Forelimb muscle (tissue), 1 donor: Measurements from ENCODE around the gene ST6GALNAC6. TPM values are rescaled to one million over a fixed set of nuclear protein-coding genes. Genes with fewer than 3 reads are reported as not detected.
"Not testable (repeated sequence)": the region's sequence is repeated elsewhere in the genome, so short reads cannot be mapped to it uniquely, and the experiment has no call there.

Experiments used
- DNase-seq: peaks from one replicate; pipeline ENCODE4 v3.0.0-alpha.2; 2013; ENCODE audit warnings: low read depth
- polyA plus RNA-seq: library from polyadenylated mRNA; unstranded; fragments of 120-200 nt; gene quantifications from one replicate; pipeline ENCODE4 v1.2.1, GENCODE V29; 2013; ENCODE audit not compliant: insufficient read length

Gene ST6GALNAC6
- polyA plus RNA-seq, 1 donor, result 53.3 TPM

DNA sequence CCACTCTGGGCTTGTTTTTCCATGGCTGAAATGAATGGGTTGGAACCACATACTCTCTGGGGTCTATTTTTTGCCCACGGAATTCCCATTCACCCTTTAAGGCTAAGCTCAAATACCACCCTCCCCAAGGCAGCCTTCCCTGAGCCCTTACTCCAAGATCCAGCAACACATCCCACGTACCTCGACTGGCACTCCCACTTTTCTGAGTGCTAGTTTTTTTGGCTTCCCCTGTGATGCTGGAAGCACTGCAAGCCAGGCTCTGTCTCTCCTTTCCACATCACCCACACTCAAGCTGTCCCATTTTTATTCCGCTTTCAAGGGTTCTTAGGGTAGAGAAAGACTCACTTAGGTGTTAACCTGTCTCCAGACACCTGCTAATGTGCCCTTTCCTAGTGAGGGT is 6.0 kb downstream of the ST6GALNAC6 start:
- DNase-seq, result no peak

DNA sequence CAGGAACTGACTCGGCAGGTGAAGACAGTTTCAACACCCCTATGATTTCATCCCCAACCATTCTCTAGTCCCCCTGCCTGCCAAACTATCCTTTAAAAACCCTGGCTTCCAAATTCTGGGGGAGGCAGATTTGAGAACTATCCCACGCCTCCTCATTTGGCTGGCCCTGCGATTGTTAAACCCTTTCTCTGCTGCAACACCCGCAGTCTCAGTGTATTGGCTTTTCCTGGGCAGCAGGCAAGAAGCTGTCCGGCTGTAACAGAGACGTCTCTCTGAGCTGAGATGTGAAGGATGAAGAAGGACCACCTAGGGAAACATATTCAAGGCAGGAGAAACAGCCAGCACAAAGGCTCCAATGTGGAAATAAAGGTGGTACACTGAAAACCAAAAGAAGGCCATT is 6.6 kb downstream of the ST6GALNAC6 start:
- DNase-seq, result no peak

DNA sequence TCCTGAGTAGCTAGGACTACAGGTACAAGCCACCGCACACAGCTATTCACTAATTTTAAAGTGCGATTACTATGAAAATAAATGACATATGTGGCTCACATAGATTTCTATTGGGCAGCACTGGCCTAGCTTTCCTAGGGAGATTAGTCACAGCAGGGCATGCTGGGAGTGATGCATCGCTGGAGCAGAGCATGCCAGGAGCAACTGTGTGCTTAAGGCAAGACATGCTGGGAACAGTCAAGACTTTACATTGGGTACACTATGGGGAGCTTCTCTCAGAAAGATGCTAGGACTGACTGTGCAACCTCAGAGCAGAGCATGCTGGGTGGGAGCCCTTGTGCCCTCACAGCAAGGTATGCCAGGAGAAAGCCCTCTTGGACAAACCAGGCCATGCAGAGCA is 9.3 kb downstream of the ST6GALNAC6 start:
- no peak for DNase-seq

DNA sequence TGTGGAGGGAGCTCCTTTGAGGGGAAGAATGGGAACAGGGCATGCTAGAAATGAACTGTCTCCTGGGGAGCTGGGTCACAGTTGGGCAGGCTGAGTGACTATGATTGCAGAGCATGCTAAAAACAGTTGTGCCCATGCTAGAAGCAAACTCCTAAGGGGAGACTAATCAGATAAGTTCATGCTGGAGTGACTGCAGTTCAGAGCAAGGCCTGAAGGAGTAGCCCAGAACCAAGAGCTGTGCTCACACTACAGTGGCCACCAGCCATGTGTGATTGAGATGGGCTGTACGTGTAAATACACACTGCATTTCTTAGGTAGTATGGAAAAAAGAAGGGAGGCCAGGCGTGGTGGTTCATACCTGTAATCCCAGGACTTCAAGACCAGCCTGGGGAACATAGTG is 11.6 kb downstream of the ST6GALNAC6 start:
- no peak for DNase-seq

DNA sequence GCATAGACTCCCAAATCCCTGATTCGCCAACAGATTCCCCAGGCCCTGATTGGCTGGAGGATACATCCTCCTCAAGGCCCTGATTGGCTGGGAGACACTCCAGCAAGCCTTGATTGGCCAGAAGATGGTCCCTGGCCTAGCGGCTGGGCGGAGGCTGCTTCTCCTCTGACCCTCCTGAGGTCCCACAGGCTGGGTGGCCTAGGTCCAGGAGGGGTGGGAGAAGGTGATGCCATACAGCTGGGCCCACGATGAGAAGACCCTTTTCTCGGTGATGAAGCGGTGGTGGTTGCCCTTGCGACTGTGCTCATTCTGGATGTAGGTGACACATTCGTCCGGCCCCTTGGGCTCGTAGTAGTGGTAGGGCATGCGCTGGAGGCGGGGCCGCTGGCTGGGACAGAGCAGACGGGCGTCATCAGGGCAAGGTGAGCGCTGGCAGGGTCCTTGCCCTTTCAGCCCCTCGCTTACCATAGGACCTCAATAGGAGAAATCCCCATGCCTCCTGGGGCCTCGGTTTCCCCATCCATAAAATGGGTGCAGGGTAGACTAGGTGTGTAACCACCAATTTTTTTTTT is 12.9 kb downstream of the ST6GALNAC6 start:
- DNase-seq, result no peak

DNA sequence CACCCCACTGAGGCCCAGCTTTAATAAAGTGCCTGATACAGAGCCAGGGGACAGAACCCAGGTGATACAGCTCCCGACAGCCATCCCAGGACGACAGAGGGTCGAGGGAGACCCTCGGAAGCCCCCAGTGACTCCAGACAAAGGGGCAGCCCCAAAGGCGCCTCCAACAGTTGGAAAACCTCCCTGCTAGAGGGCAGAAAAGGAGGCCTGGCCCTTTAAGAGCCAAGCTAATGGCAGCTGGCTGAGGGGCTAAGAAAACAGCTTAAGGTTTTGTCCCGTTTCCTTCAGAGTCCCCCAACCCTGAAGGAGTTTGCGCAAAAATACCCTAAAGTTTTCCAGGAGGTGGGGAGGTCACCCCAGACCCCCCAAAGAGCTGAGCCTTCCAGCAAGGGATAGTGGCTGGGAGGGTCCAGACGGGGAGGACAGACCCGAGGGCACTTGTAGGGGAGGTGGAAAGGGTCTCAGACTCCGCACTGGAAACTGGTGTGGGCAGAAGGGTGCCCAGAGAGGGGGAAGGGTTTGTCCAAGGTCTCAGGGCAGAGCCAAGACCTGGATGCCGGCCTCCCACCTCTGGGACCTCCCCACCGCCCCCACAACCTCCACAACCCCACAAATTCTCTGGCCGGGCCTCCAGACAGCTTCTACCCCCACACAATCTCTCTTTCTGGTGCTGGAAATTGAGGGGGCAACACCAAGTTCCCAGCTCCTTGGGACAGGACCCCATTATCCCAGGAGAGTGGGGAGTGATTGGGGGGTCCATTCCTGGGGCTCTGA is 13.7 kb downstream of the ST6GALNAC6 start:
- no peak for DNase-seq

DNA sequence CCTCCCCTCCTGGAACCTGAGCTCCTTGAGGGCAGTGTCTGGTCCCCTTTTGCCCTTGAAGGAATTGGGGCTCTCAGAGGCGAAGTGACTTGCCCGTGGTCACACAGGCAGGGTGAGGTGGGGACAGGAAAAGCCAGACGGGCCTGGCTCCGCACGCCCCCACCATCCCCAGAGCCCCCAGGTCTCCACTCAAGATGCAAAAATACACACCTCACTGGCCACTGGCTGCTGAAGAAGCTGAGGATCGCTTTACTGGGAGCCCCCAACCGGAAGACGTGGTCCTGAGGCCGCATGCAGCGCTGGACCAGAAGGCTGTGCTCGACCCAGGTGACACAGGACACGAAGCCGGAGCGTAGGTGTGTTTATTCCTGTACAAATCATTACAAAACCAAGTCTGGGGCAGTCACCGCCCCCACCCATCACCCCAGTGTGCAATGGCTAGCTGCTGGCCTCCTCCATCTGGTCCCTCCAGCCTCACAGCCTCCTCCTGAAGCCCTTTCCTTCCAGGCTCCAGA is 14.4 kb downstream of the ST6GALNAC6 start:
- no peak for DNase-seq

DNA sequence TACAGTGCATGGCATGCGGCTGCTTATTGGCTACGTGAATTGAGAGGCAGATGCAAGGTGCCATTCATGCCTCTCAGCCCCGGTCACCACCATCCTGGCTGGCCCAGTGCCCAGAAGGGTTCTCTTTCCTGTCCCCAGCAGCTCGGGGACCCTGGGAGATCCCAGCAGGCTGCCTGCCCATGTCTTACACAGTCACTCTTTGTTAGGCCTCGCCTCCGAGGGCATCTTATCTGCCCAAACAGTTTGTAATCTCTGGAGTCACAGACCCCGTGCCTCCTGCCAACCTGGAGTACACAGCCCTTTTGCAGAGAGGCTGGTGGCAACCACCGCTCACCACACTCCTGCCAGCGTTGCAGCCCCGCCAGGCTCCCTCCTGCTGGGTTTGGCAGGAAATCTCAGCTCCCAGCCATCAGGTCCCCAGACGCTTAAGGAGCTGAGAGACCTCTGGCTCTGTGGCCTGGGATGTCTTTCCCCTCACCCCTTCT is 14.9 kb downstream of the ST6GALNAC6 start:
- DNase-seq, result no peak

DNA sequence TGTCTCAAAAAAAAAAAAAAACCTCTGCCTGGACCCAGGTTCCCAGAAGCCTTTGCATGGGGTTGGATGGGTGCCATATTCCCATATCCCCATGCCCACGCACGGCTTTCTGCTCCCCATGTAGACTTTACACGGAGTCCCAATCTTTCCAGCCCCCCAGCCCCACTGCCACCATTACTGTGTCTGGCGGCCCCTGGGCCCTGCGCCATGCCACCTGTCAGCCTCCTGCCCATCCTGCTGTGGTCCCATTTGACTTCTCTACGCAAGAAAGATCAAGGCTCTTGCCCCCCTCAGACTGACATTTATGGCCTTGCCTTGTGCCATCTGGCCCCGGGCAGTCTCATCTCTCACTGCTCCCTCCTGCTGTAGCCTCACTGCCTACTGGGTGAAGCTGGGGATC is 15.4 kb downstream of the ST6GALNAC6 start:
- DNase-seq, result no peak

DNA sequence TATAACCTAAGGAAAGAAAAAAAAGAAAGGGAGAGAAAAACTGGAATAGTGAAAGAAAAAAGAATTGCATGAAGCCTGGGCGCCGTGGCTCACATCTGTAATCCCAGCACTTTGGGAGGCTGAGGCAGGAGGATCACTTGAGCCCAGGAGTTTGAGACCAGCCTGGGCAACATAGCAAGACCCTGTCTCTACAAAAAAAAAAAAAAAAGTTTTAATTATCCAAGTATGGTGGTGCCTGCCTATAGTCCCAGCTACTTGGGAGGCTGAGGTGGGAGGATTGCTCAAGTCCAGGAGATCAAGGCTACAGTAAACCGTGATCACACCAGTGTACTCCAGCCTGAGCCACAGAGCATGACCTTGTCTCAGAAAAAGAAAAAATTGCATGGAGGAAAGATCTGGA is 17.7 kb downstream of the ST6GALNAC6 start:
- DNase-seq, result not testable (repeated sequence)

DNA sequence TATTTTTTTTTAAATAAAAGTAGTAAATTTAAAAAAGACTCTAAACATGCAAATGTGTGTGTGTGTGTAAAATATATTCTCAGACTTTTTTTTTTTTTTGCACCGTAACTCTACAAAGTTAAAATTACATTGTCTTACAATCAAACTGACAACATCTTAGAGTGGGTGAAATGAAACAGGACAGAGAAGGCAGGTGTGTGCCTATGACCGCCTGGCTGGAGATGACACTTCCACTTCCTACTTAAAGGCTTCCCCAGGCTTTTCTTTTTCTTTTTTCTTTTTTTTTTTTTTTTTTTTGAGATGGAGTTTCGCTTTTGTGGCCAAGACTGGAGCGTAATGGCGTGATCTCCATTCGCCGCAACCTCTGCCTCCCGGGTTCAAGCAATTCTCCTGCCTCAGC is 19.3 kb downstream of the ST6GALNAC6 start:
- DNase-seq, result no peak

DNA sequence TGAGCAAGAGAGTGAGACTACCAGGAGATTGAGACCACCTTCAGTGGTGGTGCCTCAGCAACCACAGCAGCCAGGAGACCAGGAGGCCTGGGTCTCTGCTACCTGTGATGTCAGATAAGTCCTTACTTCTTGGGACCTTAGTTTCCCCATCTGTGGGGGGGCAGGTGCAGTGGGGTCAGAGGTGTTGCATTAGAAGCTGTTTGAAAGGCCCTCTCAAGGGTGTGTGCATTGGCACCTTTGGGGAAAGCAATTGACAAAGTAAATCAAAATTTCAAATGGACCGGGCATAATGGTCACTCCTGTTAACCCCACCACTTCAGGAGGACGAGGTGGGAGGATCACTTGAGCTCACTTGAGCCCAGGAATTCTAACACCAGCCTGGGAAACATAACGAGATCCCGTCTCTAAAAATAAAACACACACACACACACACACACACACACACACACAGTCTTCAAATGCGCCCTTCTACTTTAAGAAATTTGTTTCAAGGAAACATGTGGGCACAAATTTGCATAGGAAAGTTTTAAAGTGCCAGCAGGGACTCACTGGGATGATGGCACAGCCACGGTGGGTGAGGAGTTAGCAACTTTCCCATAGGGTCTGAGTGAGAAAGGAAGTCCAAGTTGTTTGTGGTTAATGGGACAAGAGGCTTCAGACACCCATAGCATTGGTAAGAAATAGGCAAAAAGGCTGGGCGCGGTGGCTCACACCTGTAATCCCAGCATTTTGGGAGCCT is 20.6 kb downstream of the ST6GALNAC6 start:
- DNase-seq, result no peak

DNA sequence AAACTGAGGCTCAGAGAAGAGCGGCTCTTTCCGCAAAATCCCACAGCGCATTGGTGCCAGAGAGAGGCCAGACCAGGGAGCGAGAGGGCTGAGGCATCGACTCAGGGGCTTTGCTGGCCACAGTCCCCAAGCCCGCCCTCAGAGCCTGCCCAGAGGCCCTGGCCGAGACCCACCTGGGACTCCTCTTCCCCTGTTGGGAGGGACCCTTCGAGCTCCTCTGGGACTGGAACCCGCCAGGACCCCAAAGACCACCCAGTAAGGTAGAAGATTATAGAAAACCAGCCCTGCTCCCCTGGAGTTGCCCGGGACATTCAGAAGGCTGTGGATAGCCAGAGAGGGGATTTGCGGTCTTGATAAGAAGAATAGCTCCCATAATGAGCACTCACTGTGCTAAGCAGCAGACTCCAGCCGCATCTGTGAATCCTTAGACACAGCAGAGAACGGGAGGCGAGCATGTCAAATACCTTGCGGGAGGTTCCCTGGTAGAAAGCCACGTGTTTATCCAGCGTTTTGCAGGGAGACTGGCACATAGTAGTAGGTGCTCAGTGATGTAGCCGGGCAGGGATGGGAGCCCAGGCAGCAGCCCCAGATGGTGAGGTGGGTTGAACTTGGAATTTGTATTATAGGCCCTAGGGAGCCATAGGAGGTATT is 21.3 kb downstream of the ST6GALNAC6 start:
- DNase-seq, result no peak

DNA sequence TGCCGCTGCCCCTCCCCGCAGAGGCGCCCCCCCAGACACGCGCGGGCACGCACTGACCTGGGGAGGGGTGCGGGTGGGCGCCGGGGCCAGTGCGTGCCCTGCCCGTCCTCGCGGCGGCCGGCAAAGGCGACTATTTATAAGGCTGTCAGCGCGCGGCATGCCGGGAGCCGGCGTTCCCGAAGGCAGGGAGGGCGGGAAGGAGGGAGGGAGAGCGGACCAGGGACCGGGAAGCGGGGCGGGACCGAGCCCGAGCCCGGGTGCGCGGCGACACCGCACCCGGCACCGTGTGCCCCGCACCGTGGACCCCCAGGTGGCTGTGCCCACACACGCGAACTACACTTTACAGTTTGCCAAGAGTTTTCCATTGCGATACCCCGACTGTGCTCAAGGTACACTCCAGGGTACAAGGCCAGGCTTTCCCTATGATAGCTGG is 21.8 kb downstream of the ST6GALNAC6 start, which contains the start of gene AK1:
TSS of gene AK1 (minus strand) at position 110 of the 433 bp plus-strand sequence. CDS start 3,058 bp downstream, outside the sequence.
- no peak for DNase-seq

DNA sequence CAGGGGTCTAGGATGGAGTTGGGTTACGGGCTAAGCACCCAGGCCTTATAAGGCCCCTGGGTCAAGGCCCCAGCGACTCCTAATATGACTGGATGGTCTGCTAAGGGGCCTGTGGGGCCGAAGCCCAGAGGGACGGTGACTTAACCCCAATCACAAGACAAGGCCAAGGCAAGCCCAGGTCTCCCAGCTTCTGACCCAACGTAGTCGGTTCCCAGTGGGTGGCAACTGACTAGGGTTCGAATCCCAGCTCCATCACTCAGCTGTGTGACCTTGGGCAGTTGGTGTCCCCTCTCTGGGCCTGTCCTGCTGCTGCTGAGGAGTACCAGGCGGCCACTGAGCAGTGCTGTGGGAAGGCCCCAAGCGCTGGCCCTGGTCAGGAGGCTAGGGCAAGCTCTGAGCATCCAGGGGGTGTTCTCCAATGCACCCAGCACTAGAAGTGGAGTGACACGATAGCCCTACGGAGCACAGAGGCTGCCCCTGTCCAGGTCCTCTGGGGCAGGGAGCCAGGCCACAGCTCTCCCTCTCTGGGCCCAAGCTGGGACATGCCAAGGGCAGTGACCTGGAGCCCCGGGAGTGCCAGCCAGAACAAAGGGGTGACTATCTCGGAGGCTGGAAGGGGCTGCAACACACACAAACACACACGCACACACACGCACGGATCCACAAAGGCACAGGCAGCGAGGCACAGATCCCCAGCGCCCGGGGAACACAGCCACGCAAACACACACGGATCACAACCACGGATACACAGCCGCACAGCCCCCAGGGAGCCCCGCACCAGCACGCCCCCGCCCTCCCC is 22.4 kb downstream of the ST6GALNAC6 start:
- no peak for DNase-seq

DNA sequence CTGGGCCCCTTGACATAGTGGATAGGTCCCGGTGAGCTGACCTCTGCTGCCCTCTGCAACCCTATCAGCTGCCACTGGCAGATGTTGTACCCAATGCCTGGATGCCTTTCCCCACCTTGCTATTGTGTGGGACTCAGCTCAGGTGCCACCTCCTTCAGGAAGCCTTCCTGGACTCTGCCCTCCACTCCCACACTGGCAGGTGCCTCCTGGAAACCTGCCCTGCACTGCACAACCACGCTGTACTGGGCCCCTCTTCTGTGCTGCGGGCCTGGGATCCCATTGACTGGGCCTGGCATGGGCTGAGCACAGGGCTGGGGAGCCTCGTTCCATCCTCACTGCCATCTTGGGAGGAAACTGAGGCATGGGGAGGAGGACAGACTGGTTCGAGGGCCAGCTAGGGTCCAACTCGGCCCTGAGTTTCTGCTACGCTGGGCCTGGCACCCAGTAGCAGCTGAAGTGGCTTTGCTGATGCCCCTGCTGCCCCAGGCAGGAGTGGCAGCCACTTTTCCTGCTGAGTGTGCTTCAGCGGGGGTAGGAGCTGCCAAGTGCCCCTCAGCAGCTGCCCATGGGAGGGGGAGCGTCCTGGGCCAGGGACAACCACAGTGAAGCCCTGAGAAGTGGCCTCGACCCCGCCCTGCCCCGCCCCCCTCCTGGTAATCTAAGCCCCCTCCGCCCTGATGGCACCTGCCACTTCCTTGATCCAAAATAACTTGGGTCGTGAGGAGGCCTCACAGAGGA is 23.2 kb downstream of the ST6GALNAC6 start:
- DNase-seq, result no peak

DNA sequence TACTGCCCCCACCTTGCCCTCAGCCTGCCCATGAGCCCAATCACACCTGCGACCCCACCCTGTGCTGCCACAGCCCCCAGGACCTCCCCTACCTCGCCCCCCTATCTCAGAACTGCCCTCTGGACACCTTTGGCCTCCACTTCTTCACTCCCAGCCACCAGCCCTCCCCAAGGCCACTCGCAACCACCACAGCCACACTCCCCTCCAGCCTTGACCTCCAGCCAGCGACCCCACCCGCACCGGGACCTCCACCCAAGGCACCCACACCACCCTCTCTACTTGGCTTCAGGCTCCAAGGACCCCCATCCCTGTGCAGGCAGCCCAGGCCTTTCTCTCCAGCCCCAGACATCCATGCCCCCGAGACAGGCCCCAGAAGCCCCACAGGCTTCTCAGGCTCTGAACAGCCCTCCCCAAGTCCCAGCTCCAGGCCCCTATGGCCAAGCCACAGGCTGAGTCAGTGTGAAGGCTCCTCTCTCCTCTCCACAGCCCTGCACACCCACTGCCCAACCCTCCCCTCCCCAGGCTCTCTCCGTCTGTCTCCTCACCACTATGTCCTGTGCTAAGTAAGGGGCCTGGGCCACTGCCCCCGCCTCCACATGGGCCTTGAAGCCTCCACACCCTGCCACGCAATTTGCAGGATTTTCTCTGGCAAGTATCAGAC is 24.0 kb downstream of the ST6GALNAC6 start:
- no peak for DNase-seq

DNA sequence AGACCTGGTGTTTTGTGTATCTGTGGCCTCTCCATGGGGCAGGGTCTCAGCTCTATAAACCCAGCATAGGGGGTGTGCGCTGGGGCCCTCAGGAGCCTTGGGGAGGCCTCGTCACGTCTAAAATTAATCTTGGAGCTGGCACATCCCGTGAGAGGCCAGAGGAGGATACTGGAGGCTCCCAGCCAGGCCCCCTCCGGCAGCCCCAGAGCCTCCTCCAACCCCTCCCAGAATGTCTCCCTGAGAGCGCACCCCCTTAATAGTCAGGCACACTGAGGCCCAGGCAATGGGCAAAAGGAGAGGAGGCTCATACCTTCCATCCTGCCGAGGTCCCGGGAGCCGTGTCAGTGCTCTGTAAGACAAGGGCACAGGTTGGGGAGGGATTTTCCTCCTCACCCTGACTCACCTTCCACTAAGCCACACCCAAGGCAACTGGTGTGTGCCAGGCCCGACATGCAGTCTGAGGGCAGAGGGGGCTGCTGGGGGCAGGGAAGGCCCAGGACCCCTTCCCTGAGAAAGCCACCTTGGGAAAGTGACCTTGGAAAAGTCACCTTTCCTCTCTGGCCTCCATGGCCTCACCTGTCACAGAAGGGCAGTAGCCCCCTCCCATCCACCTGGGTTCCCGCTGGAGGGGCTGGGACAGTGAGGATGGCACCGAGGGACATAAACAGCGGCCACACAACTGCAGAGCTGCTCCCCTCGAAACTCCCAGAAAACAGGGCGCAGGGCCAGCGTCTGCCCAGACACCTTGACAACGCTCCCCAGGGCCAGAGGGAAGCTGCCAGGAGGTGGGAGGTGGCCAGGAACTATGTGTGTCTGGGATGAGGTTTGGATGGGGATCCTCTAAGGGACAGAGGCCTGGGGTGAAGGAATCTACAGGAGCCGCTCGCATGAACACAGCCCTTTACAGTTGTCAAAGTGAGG is 24.8 kb downstream of the ST6GALNAC6 start:
- no peak for DNase-seq

DNA sequence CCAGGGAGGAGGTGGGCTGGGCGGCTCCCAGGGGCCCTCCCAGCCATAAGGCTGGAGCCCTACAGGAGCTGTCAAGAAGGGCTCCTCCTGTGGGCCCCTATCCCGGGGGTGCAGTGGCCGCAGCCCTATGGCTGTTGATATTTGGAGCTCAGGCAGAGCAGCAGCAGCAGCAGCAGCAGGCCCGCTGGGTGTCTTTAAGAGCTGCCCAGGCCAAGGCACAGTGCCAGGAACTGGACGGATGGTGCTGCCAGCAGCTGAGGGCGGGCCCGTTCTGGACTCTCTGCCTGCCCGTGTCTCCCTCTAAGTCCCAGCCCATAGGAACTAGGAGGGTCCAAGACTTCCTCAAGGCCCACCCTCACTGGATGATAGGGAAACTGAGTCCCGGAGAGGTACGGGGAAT is 25.5 kb downstream of the ST6GALNAC6 start:
- no peak for DNase-seq
